HepG2 (cell line): ENCODE data around the gene ANTKMT. TPM values are rescaled to one million over a fixed set of nuclear protein-coding genes. Genes with fewer than 3 reads are reported as not detected.

Source experiments
- ARID4A ChIP-seq: sonication (generic); formaldehyde crosslinking; IDR thresholded peaks from 2 replicates; pipeline ENCODE4 v1.5.0; 2020; ENCODE audit warnings: mild to moderate bottlenecking, missing genetic modification reagents, borderline replicate concordance
- CCDC6 ChIP-seq: sonication (generic); formaldehyde crosslinking; IDR thresholded peaks from 2 replicates; pipeline ENCODE4 v1.8.1; 2022; ENCODE audit warnings: mild to moderate bottlenecking, missing genetic modification reagents, moderate library complexity
- FOXK2 ChIP-seq: fragments of 450-650 bp; IDR thresholded peaks from 2 replicates; pipeline ENCODE4 v1.6.1; 2016
- GPN1 ChIP-seq: sonication (generic); formaldehyde crosslinking; IDR thresholded peaks from 2 replicates; pipeline ENCODE4 v1.5.1; 2020; ENCODE audit warnings: missing genetic modification reagents, borderline replicate concordance
- RBM39 ChIP-seq: fragments of 200-400 bp; formaldehyde crosslinking; IDR thresholded peaks from one replicate; pipeline ENCODE4 v1.6.1; 2018; ENCODE audit warnings: antibody characterized with exemption, mild to moderate bottlenecking, low read depth, low read length; ENCODE audit not compliant: poor library complexity, severe bottlenecking
- RELA ChIP-seq: sonication (generic); formaldehyde crosslinking; IDR thresholded peaks from 2 replicates; pipeline ENCODE4 v1.4.0; 2020; ENCODE audit warnings: missing genetic modification reagents
- SMAD1 ChIP-seq: sonication (generic); formaldehyde crosslinking; IDR thresholded peaks from 2 replicates; pipeline ENCODE4 v1.4.0; 2020; ENCODE audit warnings: missing genetic modification reagents, low read depth, mild to moderate bottlenecking, borderline replicate concordance
- SMAD3 ChIP-seq: sonication (generic); formaldehyde crosslinking; IDR thresholded peaks from 2 replicates; pipeline ENCODE4 v1.4.0; 2020; ENCODE audit warnings: missing genetic modification reagents
- TBX3 ChIP-seq: fragments of 450-650 bp; IDR thresholded peaks from 2 replicates; pipeline ENCODE4 v1.6.1; 2017; ENCODE audit warnings: antibody characterized with exemption, mild to moderate bottlenecking, inconsistent platforms, borderline replicate concordance
- ZNF546 ChIP-seq: sonication (generic); formaldehyde crosslinking; conservative IDR thresholded peaks from 2 replicates; pipeline ENCODE4 v1.8.1; 2023; ENCODE audit warnings: mild to moderate bottlenecking, missing genetic modification reagents
- ZNF879 ChIP-seq: sonication (generic); formaldehyde crosslinking; IDR thresholded peaks from 2 replicates; pipeline ENCODE4 v1.8.1; 2023; ENCODE audit warnings: missing genetic modification reagents
- polyA plus RNA-seq, 8 experiments: library from polyadenylated mRNA; depleted of rRNA in 3 of 8; stranded (reverse) in 7 of 8; unstranded in 1 of 8; fragments of >200 nt; fragmentation: Illumina TruSeq in 4 of 8; extraction: Trizol in 4 of 8; gene quantifications; 2 replicates each; pipeline versions ENCODE4 v1.2.1 to v1.2.3, GENCODE V29; 2011 to 2016; ENCODE audit warnings: low read depth in 4 of 8, missing spikeins in 1 of 8, mixed read lengths in 1 of 8; ENCODE audit not compliant: insufficient read depth in 1 of 8
- total RNA-seq, 5 experiments: library from RNA; depleted of rRNA; stranded (reverse); fragments of >200 nt; fragmentation: Illumina TruSeq; extraction: Trizol; gene quantifications; 2 replicates each; pipeline ENCODE4 v1.2.3, GENCODE V29; 2016; ENCODE audit warnings: low read depth in 1 of 5
- TF ChIP-seq, protein P1 (sequence below): IDR thresholded peaks from 2 replicates; pipeline ENCODE4 v1.6.1; 2016; ENCODE audit warnings: low read depth, missing genetic modification reagents, missing compliant biosample characterization
- TF ChIP-seq, protein P2 (sequence below): IDR thresholded peaks from 2 replicates; pipeline ENCODE4 v1.6.1; 2016; ENCODE audit warnings: missing genetic modification reagents, missing compliant biosample characterization
- TF ChIP-seq, protein P3 (sequence below): sonication (generic); formaldehyde crosslinking; IDR thresholded peaks from 2 replicates; pipeline ENCODE4 v1.5.1; 2020; ENCODE audit warnings: mild to moderate bottlenecking, missing genetic modification reagents, moderate library complexity

ANTKMT gene
- total and polyA plus RNA-seq, 2 of the 13 experiments (the other 11 are each of a cell fraction or from before 2014, with no cell fraction given) = 7.5 to 47.8 TPM

DNA sequence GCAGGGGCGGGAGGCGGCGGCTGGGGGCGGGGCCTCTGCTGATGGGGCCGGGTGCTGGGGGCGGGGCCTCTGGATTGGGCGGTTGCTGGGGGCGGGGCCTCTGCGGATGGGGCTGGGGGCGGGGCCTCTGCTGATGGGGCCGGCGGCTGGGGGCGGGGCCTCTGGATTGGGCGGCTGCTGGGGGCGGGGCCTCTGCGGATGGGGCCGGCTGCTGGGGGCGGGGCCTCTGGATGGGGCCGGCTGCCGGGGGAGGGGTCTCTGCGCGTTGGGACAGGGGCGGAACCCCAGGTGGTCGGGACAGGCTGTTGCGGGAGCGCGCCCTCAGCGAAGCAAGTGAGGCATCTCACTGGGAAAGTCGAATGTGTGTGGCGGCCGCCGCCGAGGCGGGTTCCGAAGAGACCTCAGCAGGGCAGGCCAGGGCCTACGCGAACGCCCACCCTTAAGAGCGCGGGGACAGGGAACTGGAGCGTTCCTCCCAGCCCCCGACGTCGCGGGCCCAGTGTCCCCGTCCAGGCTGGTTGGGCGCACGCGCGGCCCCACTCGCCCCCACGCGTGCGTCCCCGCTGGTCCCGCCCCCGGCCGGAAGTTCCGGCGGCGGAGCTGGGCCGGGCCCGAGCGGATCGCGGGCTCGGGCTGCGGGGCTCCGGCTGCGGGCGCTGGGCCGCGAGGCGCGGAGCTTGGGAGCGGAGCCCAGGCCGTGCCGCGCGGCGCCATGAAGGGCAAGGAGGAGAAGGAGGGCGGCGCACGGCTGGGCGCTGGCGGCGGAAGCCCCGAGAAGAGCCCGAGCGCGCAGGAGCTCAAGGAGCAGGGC is 40.9 kb upstream of the ANTKMT start, which contains the start of gene STUB1 (continued):
- TF ChIP-seq ZNF879 (CRISPR knock-in tag) = no peak
- TF ChIP-seq GPN1 (CRISPR knock-in tag) = no peak
- TF ChIP-seq, protein P1, sequence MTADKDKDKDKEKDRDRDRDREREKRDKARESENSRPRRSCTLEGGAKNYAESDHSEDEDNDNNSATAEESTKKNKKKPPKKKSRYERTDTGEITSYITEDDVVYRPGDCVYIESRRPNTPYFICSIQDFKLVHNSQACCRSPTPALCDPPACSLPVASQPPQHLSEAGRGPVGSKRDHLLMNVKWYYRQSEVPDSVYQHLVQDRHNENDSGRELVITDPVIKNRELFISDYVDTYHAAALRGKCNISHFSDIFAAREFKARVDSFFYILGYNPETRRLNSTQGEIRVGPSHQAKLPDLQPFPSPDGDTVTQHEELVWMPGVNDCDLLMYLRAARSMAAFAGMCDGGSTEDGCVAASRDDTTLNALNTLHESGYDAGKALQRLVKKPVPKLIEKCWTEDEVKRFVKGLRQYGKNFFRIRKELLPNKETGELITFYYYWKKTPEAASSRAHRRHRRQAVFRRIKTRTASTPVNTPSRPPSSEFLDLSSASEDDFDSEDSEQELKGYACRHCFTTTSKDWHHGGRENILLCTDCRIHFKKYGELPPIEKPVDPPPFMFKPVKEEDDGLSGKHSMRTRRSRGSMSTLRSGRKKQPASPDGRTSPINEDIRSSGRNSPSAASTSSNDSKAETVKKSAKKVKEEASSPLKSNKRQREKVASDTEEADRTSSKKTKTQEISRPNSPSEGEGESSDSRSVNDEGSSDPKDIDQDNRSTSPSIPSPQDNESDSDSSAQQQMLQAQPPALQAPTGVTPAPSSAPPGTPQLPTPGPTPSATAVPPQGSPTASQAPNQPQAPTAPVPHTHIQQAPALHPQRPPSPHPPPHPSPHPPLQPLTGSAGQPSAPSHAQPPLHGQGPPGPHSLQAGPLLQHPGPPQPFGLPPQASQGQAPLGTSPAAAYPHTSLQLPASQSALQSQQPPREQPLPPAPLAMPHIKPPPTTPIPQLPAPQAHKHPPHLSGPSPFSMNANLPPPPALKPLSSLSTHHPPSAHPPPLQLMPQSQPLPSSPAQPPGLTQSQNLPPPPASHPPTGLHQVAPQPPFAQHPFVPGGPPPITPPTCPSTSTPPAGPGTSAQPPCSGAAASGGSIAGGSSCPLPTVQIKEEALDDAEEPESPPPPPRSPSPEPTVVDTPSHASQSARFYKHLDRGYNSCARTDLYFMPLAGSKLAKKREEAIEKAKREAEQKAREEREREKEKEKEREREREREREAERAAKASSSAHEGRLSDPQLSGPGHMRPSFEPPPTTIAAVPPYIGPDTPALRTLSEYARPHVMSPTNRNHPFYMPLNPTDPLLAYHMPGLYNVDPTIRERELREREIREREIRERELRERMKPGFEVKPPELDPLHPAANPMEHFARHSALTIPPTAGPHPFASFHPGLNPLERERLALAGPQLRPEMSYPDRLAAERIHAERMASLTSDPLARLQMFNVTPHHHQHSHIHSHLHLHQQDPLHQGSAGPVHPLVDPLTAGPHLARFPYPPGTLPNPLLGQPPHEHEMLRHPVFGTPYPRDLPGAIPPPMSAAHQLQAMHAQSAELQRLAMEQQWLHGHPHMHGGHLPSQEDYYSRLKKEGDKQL = no peak
- TF ChIP-seq ARID4A (CRISPR knock-in tag) = peak; percentile 66
- TF ChIP-seq CCDC6 = no peak
- no peak for TF ChIP-seq RELA (CRISPR knock-in tag)
- peak; percentile 14 for TF ChIP-seq RBM39
- TF ChIP-seq, protein P2, sequence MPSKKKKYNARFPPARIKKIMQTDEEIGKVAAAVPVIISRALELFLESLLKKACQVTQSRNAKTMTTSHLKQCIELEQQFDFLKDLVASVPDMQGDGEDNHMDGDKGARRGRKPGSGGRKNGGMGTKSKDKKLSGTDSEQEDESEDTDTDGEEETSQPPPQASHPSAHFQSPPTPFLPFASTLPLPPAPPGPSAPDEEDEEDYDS (CRISPR knock-in tag) = no peak
- 0 out of 2 replicates have a peak, but pooled peaks have one; percentile 47 for TF ChIP-seq ZNF546 (CRISPR knock-in tag)
- TF ChIP-seq SMAD3 (CRISPR knock-in tag) = no peak
- no peak for TF ChIP-seq SMAD1 (CRISPR knock-in tag)
- no peak for TF ChIP-seq TBX3
- TF ChIP-seq FOXK2 = no peak
- TF ChIP-seq, protein P3, sequence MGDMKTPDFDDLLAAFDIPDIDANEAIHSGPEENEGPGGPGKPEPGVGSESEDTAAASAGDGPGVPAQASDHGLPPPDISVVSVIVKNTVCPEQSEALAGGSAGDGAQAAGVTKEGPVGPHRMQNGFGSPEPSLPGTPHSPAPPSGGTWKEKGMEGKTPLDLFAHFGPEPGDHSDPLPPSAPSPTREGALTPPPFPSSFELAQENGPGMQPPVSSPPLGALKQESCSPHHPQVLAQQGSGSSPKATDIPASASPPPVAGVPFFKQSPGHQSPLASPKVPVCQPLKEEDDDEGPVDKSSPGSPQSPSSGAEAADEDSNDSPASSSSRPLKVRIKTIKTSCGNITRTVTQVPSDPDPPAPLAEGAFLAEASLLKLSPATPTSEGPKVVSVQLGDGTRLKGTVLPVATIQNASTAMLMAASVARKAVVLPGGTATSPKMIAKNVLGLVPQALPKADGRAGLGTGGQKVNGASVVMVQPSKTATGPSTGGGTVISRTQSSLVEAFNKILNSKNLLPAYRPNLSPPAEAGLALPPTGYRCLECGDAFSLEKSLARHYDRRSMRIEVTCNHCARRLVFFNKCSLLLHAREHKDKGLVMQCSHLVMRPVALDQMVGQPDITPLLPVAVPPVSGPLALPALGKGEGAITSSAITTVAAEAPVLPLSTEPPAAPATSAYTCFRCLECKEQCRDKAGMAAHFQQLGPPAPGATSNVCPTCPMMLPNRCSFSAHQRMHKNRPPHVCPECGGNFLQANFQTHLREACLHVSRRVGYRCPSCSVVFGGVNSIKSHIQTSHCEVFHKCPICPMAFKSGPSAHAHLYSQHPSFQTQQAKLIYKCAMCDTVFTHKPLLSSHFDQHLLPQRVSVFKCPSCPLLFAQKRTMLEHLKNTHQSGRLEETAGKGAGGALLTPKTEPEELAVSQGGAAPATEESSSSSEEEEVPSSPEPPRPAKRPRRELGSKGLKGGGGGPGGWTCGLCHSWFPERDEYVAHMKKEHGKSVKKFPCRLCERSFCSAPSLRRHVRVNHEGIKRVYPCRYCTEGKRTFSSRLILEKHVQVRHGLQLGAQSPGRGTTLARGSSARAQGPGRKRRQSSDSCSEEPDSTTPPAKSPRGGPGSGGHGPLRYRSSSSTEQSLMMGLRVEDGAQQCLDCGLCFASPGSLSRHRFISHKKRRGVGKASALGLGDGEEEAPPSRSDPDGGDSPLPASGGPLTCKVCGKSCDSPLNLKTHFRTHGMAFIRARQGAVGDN = peak; percentile 5; the same call in 1 of the 2 replicates
